DMS53 (cell line): Measurements from ENCODE around the gene NFKBIE.
A peak's percentile ranks its signal among the peaks of the same experiment; 100 is the strongest.
"Not testable (repeated sequence)": the region's sequence is repeated elsewhere in the genome, so short reads cannot be mapped to it uniquely, and the experiment has no call there.

Experiments
- DNase-seq: peaks from one replicate; lab custom pipeline; 2025; lab: John Stamatoyannopoulos, UW

The NFKBIE gene

GRCh38 chr6:44265007-44265721 lies at the start of gene NFKBIE:
TSS of gene NFKBIE (minus strand) at chr6:44265551. CDS start at chr6:44265346, 205 bp downstream.
- peak; percentile 95 for DNase-seq

GRCh38 chr6:44314657-44315056 lies 49.3 kb upstream of the NFKBIE start:
- DNase-seq = not testable (repeated sequence)

GRCh38 chr6:44312901-44313788 lies 47.8 kb upstream of the NFKBIE start, which contains the start of gene AARS2:
TSS of gene AARS2 (minus strand) at chr6:44313347. CDS start at chr6:44313323, 24 bp downstream.
- DNase-seq = peak; percentile 94

DNA sequence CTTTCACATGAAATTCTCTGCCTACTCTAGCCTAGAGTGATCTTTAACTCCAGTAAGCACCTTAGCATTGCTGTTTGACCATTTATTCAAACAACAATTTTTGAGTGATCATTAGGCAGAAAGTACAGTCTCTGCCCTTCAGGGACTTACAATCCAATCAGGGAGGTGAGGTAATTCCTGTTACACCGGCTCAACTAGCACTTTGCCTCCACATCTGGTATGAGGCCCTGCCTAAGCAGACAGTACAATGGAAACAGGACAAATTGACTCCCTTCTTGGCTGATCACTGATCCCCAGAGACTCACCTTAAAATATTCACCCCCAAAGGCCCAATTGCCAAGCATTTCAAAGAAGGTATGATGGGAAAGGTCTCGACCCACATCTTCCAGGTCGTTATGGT lies 46.4 kb upstream of the NFKBIE start:
- no peak for DNase-seq

DNA sequence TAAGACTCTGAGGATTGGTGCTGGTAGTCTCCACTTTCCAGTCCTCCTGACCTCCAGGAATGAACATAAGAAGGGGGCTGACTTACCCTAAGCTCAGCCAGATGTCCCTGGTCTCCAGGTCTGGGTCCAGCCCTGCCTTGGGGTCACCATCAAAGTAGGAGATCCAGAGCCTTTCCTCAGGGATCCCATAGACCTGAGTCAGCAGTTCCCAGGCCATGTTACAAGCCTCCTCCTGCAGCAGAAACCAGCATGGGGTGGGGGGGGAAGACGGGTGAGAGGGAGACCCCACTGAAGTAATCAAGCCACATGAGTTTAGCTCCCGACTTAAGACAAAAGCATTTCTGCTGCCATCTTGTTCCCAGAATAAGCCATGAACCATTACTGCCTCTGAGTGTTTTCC lies 46.0 kb upstream of the NFKBIE start:
- no peak for DNase-seq

DNA sequence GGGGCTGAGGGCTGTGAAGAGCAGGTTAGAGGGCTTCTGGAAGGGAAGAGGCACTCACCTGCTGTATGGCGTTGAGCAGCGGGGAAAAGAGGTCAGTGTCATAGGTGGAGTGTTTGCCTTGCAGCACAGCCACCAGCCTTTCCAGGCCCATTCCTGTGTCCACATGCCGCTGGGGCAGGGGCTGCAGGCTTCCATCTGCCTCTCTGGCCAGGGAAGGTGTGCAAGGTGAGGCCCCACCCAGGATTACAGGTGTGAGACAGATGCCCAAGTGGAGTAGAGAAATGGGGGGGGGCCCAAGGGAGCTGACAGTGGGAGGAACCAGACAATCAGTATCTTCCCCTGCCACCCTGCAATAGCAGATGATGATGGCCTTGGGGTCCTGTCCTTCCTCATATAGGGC lies 44.9 kb upstream of the NFKBIE start:
- DNase-seq = no peak

GRCh38 chr6:44309631-44310030 lies 44.3 kb upstream of the NFKBIE start:
- no peak for DNase-seq

DNA sequence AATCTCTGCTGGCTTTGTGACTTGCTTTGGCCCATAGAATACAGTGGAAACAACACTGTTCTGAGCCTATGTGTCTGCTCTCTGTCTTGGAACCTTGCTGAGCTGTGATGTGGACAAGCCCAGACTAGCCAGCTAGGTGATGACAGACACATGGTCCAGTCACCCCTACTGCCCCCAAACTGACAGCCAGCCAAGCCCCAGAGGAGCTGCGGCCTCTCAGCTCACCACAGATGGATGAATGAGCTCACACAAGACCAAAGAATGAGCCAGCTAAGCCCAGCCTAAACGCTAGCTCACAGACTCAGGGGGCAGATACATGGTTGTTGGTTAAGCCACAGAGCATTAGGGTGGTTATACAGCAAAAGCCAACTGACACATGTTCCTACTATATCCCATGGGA lies 43.7 kb upstream of the NFKBIE start:
- DNase-seq = no peak

GRCh38 chr6:44307217-44307616 lies 41.9 kb upstream of the NFKBIE start:
- no peak for DNase-seq

DNA sequence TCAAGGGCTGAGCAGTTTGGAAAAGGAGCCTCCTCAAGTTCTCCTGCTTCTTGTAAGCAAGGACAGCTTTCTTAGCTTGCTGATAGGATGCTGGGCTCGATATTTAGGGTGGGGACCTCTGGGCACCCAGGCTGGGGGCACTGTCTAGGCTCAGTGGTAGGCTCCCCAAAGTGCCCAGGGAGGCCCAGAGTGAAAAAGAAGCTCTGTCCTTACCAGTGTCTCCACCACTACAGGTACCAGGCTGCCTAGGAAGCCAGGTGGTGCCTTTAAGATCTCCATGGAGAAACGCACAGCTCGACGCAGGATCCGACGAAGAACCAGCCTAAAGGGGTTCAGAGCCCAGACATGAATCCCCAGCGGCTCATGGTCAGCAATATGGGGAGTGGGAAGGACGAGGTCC lies 41.4 kb upstream of the NFKBIE start:
- no peak for DNase-seq

DNA sequence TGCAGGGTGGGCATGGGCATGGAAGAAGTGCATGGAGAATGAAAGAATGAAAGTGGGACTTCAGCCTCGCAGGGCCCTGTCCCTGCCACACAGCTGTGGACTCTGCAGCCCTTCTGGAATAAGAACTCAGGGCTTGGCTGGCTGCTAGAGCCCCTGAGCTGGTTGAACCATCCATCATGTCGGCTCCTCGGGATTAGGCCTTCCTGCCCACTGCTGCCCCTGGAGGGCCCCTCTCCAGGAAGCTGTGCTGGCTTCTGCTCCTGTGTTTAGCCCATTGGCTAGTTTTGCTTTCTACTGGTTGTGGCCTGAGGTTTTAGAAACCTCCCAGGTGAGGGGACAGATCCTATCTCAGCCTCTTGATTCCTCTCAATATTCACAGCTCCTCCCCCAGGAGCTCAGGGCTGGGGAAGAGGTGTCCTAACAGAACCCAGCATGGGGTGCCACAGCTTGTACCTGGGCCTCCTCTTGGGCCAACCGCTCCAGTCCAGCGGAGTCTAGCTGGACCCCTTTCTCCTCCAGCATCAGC lies 39.9 kb upstream of the NFKBIE start:
- no peak for DNase-seq

- DNase-seq = peak; percentile 56
Measured at GRCh38 chr6:44304282-44305199, 39.2 kb upstream of the NFKBIE start.

DNA sequence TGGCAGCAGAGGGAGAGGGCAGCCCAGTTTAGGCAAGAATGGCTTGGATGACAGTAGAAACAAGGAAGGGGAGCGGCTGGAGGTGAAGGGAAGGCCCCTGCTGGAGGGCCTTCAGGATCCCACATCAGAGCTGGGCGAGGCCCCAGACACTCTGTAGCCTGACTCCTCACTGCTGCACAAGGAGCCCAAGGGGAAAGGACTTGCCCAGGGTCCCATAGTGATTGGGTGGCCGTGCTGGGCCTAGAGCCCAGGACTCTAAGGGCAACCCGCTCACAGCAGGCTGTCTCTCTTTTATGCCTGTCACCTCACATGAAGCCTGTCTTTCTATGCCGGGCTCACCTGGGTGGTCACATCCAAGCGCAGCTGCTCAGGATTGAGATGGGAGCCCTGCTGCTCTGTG lies 38.5 kb upstream of the NFKBIE start:
- no peak for DNase-seq

DNA sequence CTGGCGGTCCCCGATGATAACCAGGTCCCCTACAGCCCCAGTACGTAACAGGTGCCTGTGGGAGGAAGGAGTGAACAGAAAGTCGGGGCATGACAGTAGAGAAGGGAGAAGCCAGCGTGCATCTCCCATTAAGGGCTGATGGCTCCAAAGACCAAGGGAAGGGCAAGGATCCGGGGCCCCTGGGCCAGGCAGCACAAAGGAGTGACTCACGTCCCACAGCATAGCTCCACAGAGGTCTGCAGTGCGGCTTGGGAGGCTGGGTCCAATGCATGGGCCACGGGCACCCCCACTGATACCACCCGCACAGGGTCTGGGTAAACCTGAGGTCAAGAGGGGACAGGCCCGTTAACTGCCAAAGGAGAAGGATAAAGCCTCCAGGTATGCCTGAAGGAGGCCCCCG lies 37.5 kb upstream of the NFKBIE start:
- DNase-seq = no peak

GRCh38 chr6:44301782-44302564 lies 36.6 kb upstream of the NFKBIE start:
- no peak for DNase-seq

GRCh38 chr6:44301106-44301505 lies 35.8 kb upstream of the NFKBIE start:
- no peak for DNase-seq

DNA sequence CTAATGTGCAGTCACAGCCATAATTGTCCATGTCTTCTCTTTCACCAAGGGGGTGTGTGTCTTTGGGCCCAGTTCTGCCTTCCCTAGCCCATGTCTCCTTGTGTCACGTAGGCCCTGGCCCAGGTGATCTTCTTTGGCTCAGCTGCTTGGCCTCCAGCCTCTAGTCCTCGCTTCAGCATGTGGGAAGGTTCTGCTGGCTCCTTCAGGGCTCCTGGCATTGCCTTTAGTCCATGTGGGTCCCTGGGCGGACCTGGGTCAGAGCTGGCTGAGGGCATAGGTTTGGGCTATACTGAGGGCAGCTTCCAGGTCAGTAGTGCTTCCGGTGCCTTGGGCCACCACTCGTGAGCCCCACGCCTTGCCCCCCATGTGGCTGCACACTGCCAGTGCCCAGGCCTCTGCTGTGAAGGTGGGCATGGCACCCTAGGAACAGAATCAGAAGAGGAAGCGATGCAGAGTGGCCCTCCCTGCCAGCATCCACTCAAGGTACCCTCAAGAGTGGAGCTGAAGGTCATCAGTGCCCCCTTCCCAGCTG lies 35.0 kb upstream of the NFKBIE start:
- DNase-seq = no peak

DNA sequence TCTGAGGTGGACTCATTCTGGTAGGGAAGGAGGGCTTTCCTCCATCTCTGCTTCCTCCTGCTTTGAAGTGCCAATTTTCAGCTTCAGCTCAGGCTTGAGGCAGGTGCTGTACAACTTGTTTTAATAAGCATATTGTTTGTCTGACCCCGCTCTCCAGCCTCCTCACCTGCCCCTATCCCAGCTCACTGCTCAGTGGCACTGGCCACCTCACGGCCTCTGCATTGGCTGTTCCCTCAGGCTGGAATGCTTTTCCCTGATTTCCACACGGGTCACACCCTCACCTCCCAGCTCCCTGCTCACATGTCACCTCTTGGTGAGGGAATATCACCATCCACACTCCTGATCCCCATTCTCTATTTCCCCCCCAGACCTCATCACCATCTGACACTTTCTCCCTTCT lies 33.5 kb upstream of the NFKBIE start:
- DNase-seq = peak; percentile 29

DNA sequence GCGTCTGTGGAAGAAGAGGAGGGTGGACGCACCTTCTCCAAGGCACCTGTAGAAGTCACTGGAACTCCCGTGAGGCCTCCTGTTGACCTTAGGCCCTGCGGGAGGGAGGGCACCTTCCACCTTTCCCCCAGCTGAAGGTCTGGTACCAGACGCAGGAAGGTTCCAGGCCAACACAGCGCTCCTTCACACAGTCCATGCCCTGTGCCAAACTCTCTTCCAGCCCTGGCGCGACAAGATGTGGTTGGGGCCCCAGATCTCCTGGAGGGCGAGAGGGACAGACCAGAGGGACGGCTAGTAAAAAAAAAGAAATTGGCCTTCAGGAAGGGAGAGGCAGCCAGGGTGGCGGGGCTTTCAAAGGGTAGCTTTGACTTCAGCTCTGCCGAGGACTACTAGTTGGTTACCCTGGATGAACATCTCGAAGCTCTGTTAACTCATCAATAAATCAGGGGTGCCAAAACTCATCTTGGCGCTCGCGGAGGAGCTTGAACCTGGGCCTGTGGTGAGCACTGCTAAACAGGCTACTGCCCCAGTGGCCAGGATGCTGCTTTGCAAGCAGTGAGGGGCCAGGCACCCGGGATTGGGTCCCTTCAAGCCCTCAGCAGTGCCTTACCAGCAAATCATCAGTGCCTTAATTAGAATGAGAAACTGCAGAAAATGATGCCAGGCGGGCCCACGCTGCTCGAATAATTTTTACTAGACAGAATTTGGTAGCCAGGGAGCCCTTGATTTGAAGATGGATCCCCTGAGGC lies 32.9 kb upstream of the NFKBIE start:
- peak; percentile 60 for DNase-seq
